Heart left ventricle (tissue), 13 donors: Measurements from ENCODE around the gene ERMARD.

Experiments used
- CTCF ChIP-seq, 12 donors: fragments of 200-600 bp; sonication (generic) in 4 of 12; IDR thresholded peaks; one replicate each; pipeline versions ENCODE4 v1.5.0 to v1.8.0; 2018 to 2022; ENCODE audit warnings: antibody characterized with exemption in 12 of 12, mild to moderate bottlenecking in 5 of 12
- POLR2A ChIP-seq, 2 donors: fragments of 450-650 bp; IDR thresholded peaks; one replicate each; pipeline ENCODE4 v1.6.1; 2017; ENCODE audit warnings: antibody characterized with exemption in 2 of 2, mild to moderate bottlenecking in 2 of 2, moderate library complexity in 2 of 2
- donor health status: ischemic (EF 13 %, LVEDD 7.1; RV severe dilation, severe dysfunction).
- donor health status: DM: no; HTN: yes; CAD: no.
- donor health status: DM: no; HTN: no; CAD: no.
- donor health status: ischemic (EF 25% LVEDD 6.9; RV normal size, moderate dysfunction).
- donor health status: ischemic (EF 25% LVEDD 5.7; RV mildly dilated, moderate dysfunction).
- donor health status: ischemic (EF 35%, LVEDD 5.7; RV mildly dilated, moderate dysfunction).
- donor health status: nonischemic (EF 11% LVEDD 7.7; RV severe dilation, severe dysfunction).
- donor health status: DM: yes; HTN: yes; CAD: no.
- donor health status: PGD.
- donor health status: ischemic (EF 29% LVEDD 5.4; RV normal size, mild dysfunction).
- donor health status: nonischemic (EF 23%, LVEDD 6.1; RV moderate dilation, normal function).

GRCh38 chr6:169726963-169727362 is 24.5 kb upstream of the ERMARD start:
- TF ChIP-seq CTCF (IDR thresholded peaks at IDR 0.05), result no peak
- no peak for TF ChIP-seq POLR2A (IDR thresholded peaks at IDR 0.05)
